Osteocyte (in vitro differentiated cells): ENCODE results near the gene EEPD1. TPM values are rescaled to one million over a fixed set of nuclear protein-coding genes. Genes with fewer than 3 reads are reported as not detected.
A peak's percentile ranks its signal among the peaks of the same experiment; 100 is the strongest.

Experiments
- DNase-seq: peaks from one replicate; pipeline ENCODE4 v3.0.0; 2021; ENCODE audit warnings: mixed read lengths; ENCODE audit not compliant: unreplicated experiment; ENCODE audit errors: extremely low spot score
- H3K27ac Mint-ChIP-seq: one replicate; pipeline ENCODE4 v1.8.0; 2021; ENCODE audit warnings: mild to moderate bottlenecking, mixed read lengths; ENCODE audit not compliant: unreplicated experiment
- H3K27me3 Mint-ChIP-seq: one replicate; pipeline ENCODE4 v1.8.0; 2021; ENCODE audit warnings: mixed read lengths; ENCODE audit not compliant: unreplicated experiment
- H3K36me3 Mint-ChIP-seq: one replicate; pipeline ENCODE4 v1.8.0; 2021; ENCODE audit warnings: mixed read lengths; ENCODE audit not compliant: unreplicated experiment
- H3K4me1 Mint-ChIP-seq: one replicate; pipeline ENCODE4 v1.8.0; 2021; ENCODE audit warnings: mixed read lengths; ENCODE audit not compliant: unreplicated experiment
- H3K4me3 Mint-ChIP-seq: one replicate; pipeline ENCODE4 v1.8.0; 2021; ENCODE audit warnings: mild to moderate bottlenecking, moderate library complexity, mixed read lengths; ENCODE audit not compliant: unreplicated experiment
- H3K9me3 Mint-ChIP-seq: one replicate; pipeline ENCODE4 v1.8.0; 2021; ENCODE audit warnings: mixed read lengths; ENCODE audit not compliant: unreplicated experiment
- total RNA-seq: library from RNA; stranded (reverse); gene quantifications from 2 replicates; pipeline ENCODE4 v1.2.1, GENCODE V29; 2021
- TF ChIP-seq, protein P1 (sequence below): fragments of 200-600 bp; sonication (generic); IDR thresholded peaks from 2 replicates; pipeline ENCODE4 v1.5.0; 2021; ENCODE audit warnings: antibody characterized with exemption, mild to moderate bottlenecking, moderate library complexity

Gene EEPD1
- total RNA-seq, 1 donor from 2014 or later: 1.3 TPM

DNA sequence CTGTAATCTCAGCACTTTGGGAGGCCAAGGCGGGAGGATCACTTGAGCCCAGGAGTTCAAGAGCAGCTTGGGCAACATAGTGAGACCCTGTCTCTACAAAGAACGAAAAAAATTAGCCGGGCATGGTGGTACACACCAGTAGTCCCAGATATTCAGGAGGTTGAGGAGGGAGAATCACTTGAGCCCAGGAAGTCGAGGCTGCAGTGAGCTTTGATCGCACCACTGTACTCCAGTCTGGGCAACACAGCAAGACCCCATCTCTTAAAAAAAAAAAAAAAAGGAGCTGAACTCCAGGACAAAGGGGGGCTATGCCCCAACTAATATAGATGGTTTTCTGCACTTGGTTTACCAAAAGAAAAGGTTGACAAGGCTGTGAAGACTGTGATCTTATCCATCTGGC lies 135.4 kb downstream of the EEPD1 start:
- H3K36me3 Mint-ChIP-seq: no peaks in the 10 kb centered on the region
- DNase-seq: no peak
- TF ChIP-seq, protein P1, sequence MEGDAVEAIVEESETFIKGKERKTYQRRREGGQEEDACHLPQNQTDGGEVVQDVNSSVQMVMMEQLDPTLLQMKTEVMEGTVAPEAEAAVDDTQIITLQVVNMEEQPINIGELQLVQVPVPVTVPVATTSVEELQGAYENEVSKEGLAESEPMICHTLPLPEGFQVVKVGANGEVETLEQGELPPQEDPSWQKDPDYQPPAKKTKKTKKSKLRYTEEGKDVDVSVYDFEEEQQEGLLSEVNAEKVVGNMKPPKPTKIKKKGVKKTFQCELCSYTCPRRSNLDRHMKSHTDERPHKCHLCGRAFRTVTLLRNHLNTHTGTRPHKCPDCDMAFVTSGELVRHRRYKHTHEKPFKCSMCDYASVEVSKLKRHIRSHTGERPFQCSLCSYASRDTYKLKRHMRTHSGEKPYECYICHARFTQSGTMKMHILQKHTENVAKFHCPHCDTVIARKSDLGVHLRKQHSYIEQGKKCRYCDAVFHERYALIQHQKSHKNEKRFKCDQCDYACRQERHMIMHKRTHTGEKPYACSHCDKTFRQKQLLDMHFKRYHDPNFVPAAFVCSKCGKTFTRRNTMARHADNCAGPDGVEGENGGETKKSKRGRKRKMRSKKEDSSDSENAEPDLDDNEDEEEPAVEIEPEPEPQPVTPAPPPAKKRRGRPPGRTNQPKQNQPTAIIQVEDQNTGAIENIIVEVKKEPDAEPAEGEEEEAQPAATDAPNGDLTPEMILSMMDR: no peak
- H3K9me3 Mint-ChIP-seq: no peaks in the 10 kb centered on the region
- peaks cover 3% of the 10 kb centered on the region for H3K27me3 Mint-ChIP-seq
- no peak overlapping the region for H3K4me3 Mint-ChIP-seq
- peaks cover 21% of the 10 kb centered on the region for H3K4me1 Mint-ChIP-seq
- no peak overlapping the region for H3K27ac Mint-ChIP-seq

DNA sequence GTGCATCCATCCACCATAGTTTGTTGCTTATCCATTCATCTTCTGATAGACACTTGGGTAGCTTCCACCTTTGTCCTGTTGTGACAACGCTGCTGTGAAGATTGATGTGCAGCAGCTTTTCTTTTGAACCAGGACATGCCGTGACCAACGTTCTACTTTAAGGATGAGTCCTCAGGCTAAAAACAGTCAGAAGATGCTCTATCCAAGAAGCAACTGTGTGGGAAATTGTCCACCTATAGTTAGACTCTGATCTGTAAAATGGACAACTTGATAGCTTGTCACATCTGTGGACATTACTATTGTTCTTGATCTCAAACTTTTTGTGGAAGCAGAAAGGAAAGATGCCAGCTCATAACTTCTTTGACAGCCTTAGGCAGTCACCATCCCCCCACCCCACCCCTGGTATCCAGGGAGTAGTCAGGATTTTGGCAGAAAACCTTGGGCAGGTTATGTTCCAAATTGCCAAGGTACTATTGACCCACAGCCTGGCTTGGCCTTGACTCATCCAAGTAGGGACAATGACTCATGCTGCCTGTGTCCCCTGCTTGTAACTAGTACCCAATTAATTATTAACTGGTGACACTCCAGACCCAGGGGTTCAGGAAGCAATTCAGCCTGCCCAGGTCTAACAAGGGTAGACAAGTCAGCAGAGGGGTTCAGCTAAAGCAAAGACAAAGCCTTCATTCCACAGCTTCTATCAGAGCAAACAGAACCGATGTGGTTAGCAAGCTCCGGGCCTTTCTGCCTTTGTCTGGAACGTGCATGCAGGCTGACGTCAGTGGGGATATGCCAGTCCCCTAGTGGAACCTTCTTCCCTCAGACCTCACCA lies 137.0 kb downstream of the EEPD1 start:
- no peak for DNase-seq
- TF ChIP-seq, protein P1: no peak
- Mint-ChIP-seq H3K9me3 (no peaks in the 10 kb centered on the region), H3K27me3 (peaks cover 4% of the 10 kb centered on the region), H3K36me3 (no peaks in the 10 kb centered on the region), H3K27ac (no peak overlapping the region), H3K4me1 (peaks cover 21% of the 10 kb centered on the region), H3K4me3 (no peak overlapping the region)

DNA sequence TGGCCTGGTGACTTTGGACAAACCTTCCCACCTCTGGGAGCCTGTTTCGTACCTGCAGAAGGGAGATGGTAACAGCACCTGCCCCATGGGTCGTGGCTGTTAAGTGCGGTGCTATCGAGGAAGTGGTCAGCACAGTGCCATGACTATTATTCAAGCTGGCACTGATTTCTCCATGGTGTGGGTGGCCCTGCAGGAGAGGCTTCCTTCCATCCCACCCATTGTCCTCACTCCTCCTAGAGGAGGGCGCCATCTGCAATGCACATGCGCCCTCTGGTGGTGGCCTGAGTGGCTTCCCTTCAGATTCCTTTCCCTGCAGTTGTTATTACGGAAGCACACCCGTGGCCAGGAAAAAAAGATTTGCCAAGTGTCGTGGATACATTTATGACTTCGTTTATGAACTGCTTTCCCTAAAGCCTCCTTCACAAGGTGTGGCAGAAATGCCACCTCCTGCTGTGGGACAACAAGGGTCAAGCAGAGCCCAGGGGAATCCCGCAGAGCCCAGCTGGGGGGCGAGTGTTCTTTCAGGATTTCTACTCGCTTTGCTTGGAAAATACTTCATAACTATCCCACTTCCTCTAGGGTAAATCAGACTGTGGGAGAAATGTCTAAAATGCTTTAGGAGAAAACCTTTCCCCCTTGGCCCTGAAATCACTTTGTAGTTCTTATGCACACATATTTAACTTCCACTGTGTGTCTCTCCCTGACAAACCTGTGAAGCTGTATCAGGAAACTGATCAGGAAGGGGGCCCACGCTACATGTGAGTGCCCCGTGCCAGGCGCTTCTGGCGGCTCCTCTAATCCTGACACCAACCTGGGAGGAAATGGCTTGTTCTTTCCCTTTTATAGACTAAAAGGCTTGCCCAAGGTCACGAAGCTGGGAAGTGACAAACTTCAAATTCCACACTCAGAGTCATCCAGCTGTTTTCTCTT lies 138.6 kb downstream of the EEPD1 start:
- peaks cover 6% of the 10 kb centered on the region for H3K27me3 Mint-ChIP-seq
- DNase-seq: peak; percentile 94
- H3K4me1 Mint-ChIP-seq: peaks cover 21% of the 10 kb centered on the region
- H3K36me3 Mint-ChIP-seq: no peaks in the 10 kb centered on the region
- no peaks in the 10 kb centered on the region for H3K9me3 Mint-ChIP-seq
- H3K4me3 Mint-ChIP-seq: peak overlapping the region; percentile 71
- H3K27ac Mint-ChIP-seq: peak overlapping the region; percentile 87
- TF ChIP-seq, protein P1: peak; percentile 99

DNA sequence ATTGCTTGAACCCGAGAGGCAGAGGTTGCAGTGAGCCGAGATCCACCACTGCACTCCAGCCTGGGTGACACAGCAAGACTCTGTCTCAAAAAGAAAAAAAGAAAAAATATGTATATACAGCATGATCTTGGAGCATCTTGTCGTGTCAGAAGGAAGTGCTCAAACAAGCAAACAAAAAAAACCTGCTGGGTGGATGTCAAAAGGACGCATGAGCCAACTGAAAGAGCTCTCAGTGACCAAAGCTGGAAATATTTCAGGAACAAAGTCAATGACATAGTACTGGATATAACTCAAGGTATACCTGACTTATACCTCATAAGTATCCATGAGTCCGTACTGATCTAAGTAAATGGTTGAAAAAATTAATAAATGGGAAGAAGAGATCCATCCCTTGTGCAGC lies 142.0 kb downstream of the EEPD1 start:
- DNase-seq: no peak
- Mint-ChIP-seq H3K4me1 (peaks cover 28% of the 10 kb centered on the region), H3K27ac (no peak overlapping the region), H3K36me3 (no peaks in the 10 kb centered on the region), H3K27me3 (peaks cover 3% of the 10 kb centered on the region), H3K9me3 (no peaks in the 10 kb centered on the region), H3K4me3 (no peak overlapping the region)
- TF ChIP-seq, protein P1: no peak

DNA sequence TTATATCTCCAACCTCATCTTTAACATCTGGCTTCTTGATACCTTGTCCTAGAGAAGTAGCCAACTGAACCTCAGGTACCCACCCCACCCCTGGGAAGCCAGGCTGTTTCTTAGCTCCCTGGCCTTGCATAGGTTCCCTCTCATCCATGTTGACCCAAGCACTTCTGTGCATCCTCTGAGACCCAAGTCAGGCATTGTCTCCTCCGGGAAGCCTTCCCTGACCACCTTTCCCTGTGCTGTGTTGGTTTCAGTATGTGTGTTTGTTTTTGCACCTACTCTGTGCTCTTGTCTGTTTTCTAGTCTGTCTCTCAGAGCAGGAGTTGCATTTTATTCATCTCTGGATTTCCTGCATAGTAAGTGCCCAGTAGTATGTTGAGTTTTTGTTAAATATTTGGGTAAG lies 143.2 kb downstream of the EEPD1 start:
- DNase-seq: no peak
- Mint-ChIP-seq H3K36me3 (no peaks in the 10 kb centered on the region), H3K4me1 (peaks cover 25% of the 10 kb centered on the region), H3K27ac (no peak overlapping the region), H3K9me3 (no peaks in the 10 kb centered on the region), H3K4me3 (no peak overlapping the region), H3K27me3 (peaks cover 3% of the 10 kb centered on the region)
- TF ChIP-seq, protein P1: no peak
